ENCODE measurements around the gene RBM25. TPM values are rescaled to one million over a fixed set of nuclear protein-coding genes. Genes with fewer than 3 reads are reported as not detected.

The RBM25 gene
- total and polyA plus RNA-seq, 2 donors from 2014 or later, result 18.8 to 70.0 TPM

- no peak for FAIRE-seq
- Histone ChIP-seq H3K9me3 (ENCODE audit: control insufficient read depth in 2 of 3, insufficient read depth in 1 of 3, low read length in 3 of 3) (no peaks in the 10 kb centered on the region), H3K27ac (ENCODE audit: low read depth in 2 of 2, low read length in 2 of 2) (no peak overlapping the region), H3K27me3 (ENCODE audit: control insufficient read depth, insufficient read depth, low read length) (no peaks in the 10 kb centered on the region), H3K36me3 (ENCODE audit: control insufficient read depth in 2 of 3, insufficient read depth in 3 of 3, low read length in 3 of 3) (peaks cover 9 to 28% (median 26%) of the 10 kb centered on the region in 3 donors), H3K9ac (ENCODE audit: low read length in 3 of 3) (no peak overlapping the region), H3K4me3 (ENCODE audit: low read length in 3 of 3) (no peak overlapping the region), H3K4me1 (ENCODE audit: control insufficient read depth in 2 of 3, insufficient read depth in 2 of 3, low read depth in 1 of 3, low read length in 3 of 3) (no peaks in the 10 kb centered on the region)
- intact Hi-C loops (cut with DNase I), result loop anchor here (10.0 kb wide), 1 partner anchor 292 kb away; no protein-coding TSS in a partner anchor
- no peak for DNase-seq
- TF ChIP-seq CTCF (IDR thresholded peaks at IDR 0.05; ENCODE audit: borderline replicate concordance, extremely low read depth, insufficient read depth), result no peak
These were observed 114.2 kb downstream of the RBM25 start for GRCh38 chr14:73172500-73172899.

GRCh38 chr14:73173092-73173735, 114.9 kb downstream of the RBM25 start:
- H3K27ac ChIP-seq (ENCODE audit: low read depth in 2 of 2, low read length in 2 of 2), result no peak overlapping the region
- peak; percentile 33 for TF ChIP-seq CTCF (IDR thresholded peaks at IDR 0.05; ENCODE audit: borderline replicate concordance, extremely low read depth, insufficient read depth)
- intact Hi-C loops (cut with DNase I), result loop anchor here (10.0 kb wide), 1 partner anchor 292 kb away; no protein-coding TSS in a partner anchor
- no peaks in the 10 kb centered on the region for H3K9me3 ChIP-seq (ENCODE audit: control insufficient read depth in 2 of 3, insufficient read depth in 1 of 3, low read length in 3 of 3)
- H3K4me1 ChIP-seq (ENCODE audit: control insufficient read depth in 2 of 3, insufficient read depth in 2 of 3, low read depth in 1 of 3, low read length in 3 of 3), result no peaks in the 10 kb centered on the region
- H3K36me3 ChIP-seq (ENCODE audit: control insufficient read depth in 2 of 3, insufficient read depth in 3 of 3, low read length in 3 of 3), result peaks cover 9 to 28% (median 26%) of the 10 kb centered on the region in 3 donors
- H3K4me3 ChIP-seq (ENCODE audit: low read length in 3 of 3), result no peak overlapping the region
- no peak overlapping the region for H3K9ac ChIP-seq (ENCODE audit: low read length in 3 of 3)
- DNase-seq, result peak in 2 of 5 donors; percentile 48 to 64
- FAIRE-seq, result no peak
- no peaks in the 10 kb centered on the region for H3K27me3 ChIP-seq (ENCODE audit: control insufficient read depth, insufficient read depth, low read length)

Other genes with a start within 250 kb of the RBM25 start
- 2.8 TPM for gene DPF3, start 164.4 kb upstream of the RBM25 start, total RNA-seq
- 2.3 TPM for gene DPF3, start 164.4 kb upstream of the RBM25 start, polyA plus RNA-seq (ENCODE audit: insufficient read depth, low read depth, low replicate concordance)
- 23.1 TPM for gene DCAF4, start 132.1 kb upstream of the RBM25 start, total RNA-seq
- gene DCAF4, start 132.1 kb upstream of the RBM25 start, polyA plus RNA-seq (ENCODE audit: insufficient read depth, low read depth, low replicate concordance), result 11.0 TPM
- gene ZFYVE1, start 31.4 kb upstream of the RBM25 start, total RNA-seq, result 18.8 TPM
- 10.7 TPM for gene ZFYVE1, start 31.4 kb upstream of the RBM25 start, polyA plus RNA-seq (ENCODE audit: insufficient read depth, low read depth, low replicate concordance)
- 68.6 TPM for gene PSEN1, start 78.0 kb downstream of the RBM25 start, total RNA-seq
- gene PSEN1, start 78.0 kb downstream of the RBM25 start, polyA plus RNA-seq (ENCODE audit: insufficient read depth, low read depth, low replicate concordance), result 33.5 TPM
- 132 TPM for gene PAPLN, start 179.0 kb downstream of the RBM25 start, total RNA-seq
- gene PAPLN, start 179.0 kb downstream of the RBM25 start, polyA plus RNA-seq (ENCODE audit: insufficient read depth, low read depth, low replicate concordance), result 19.1 TPM

Data from kidney (tissue), 14 donors.